Endothelial cell of umbilical vein (primary cell): Measurements from ENCODE around the gene HACE1. TPM values are rescaled to one million over a fixed set of nuclear protein-coding genes. Genes with fewer than 3 reads are reported as not detected.

Source experiments
- Bru-seq: library from RNA; stranded (reverse); fragments of 400-500 nt; gene quantifications from one replicate; lab custom pipeline; 2021; lab: Mats Ljungman, UMichigan
- BruChase-seq, 2 experiments: library from RNA; stranded (reverse); fragments of 400-500 nt; gene quantifications; one replicate each; lab custom pipeline; 2021; lab: Mats Ljungman, UMichigan
- BruUV-seq: library from RNA; stranded (reverse); fragments of 400-500 nt; replicated peaks from 2 replicates; lab custom pipeline; 2021; lab: Mats Ljungman, UMichigan
- CTCF ChIA-PET: fragments of 300-600, 350-600 bp; sonication (Branson Sonifier 250); formaldehyde crosslinking; loops from one replicate; lab custom pipeline; 2021; ENCODE audit warnings: antibody characterized with exemption, inconsistent platforms; lab: Charles Lee
- POLR2A ChIA-PET: fragments of 300-600, 350-600 bp; sonication (Branson Sonifier 250); formaldehyde crosslinking; loops from one replicate; lab custom pipeline; 2021; ENCODE audit warnings: antibody characterized with exemption, inconsistent platforms; lab: Charles Lee
- DNase-seq: peaks from one replicate; pipeline ENCODE4 v3.0.0-alpha.2; 2011; ENCODE audit warnings: low read depth, low spot score
- FAIRE-seq: peaks from 2 replicates; lab custom pipeline; 2011; peaks lifted over from hg19 to GRCh38; lab: Jason Lieb, UNC
- H2AFZ ChIP-seq: 2 replicates; pipeline ENCODE4 v1.6.0; 2012; ENCODE audit warnings: low read depth, low read length, control low read depth, inconsistent platforms
- H3K27ac ChIP-seq: 2 replicates; pipeline ENCODE4 v1.5.1; 2011; ENCODE audit warnings: low read depth, mild to moderate bottlenecking, control low read depth, low read length, moderate library complexity; ENCODE audit not compliant: insufficient read depth
- H3K27me3 ChIP-seq, 2 experiments: 2 replicates each; pipeline versions ENCODE4 v1.6.0 to v1.6.1; 2011; ENCODE audit warnings: low read length in 2 of 2, mixed read lengths in 1 of 2; ENCODE audit not compliant: control insufficient read depth in 2 of 2, insufficient read depth in 2 of 2
- H3K36me3 ChIP-seq, 2 experiments: 2 replicates in 1 of 2; 3 replicates in 1 of 2; pipeline ENCODE4 v1.5.1; 2011; ENCODE audit warnings: low read length in 2 of 2, mild to moderate bottlenecking in 1 of 2, moderate library complexity in 1 of 2; ENCODE audit not compliant: control insufficient read depth in 2 of 2, insufficient read depth in 2 of 2; ENCODE audit errors: extremely low read depth in 1 of 2
- H3K4me1 ChIP-seq: 3 replicates; pipeline ENCODE4 v1.5.1; 2011; ENCODE audit warnings: mild to moderate bottlenecking, low read length; ENCODE audit not compliant: control insufficient read depth, insufficient read depth; ENCODE audit errors: extremely low read depth
- H3K4me2 ChIP-seq: 2 replicates; pipeline ENCODE4 v1.6.1; 2011; ENCODE audit warnings: low read length, control low read depth, mixed read lengths; ENCODE audit not compliant: insufficient read depth
- H3K4me3 ChIP-seq, 3 experiments: fragments of 200-600 bp in 1 of 3; sonication (generic), shearing (Covaris generic) in 1 of 3; replicated peaks in 1 of 3; 2 replicates each; pipeline ENCODE4 v1.5.1; 2011 to 2016; ENCODE audit warnings: control low read depth in 3 of 3, low read length in 3 of 3, mild to moderate bottlenecking in 2 of 3, inconsistent platforms in 1 of 3, low read depth in 1 of 3, moderate library complexity in 1 of 3; ENCODE audit not compliant: insufficient read depth in 1 of 3
- H3K79me2 ChIP-seq: 2 replicates; pipeline ENCODE4 v1.6.0; 2012; ENCODE audit warnings: low read length, inconsistent platforms; ENCODE audit not compliant: control insufficient read depth, insufficient read depth
- H3K9ac ChIP-seq: replicated peaks from 2 replicates; pipeline ENCODE3; 2011; ENCODE audit warnings: low read length, control low read depth; ENCODE audit not compliant: insufficient read depth; ENCODE audit errors: extremely low read depth
- H3K9me1 ChIP-seq: replicated peaks from 3 replicates; pipeline ENCODE4 v1.6.0; 2011; ENCODE audit warnings: mild to moderate bottlenecking, low read length; ENCODE audit not compliant: control insufficient read depth, insufficient read depth; ENCODE audit errors: extremely low read depth
- H3K9me3 ChIP-seq: replicated peaks from 2 replicates; pipeline ENCODE4 v1.5.1; 2012; ENCODE audit warnings: low read length, inconsistent platforms; ENCODE audit not compliant: control insufficient read depth, insufficient read depth
- H4K20me1 ChIP-seq: replicated peaks from 2 replicates; pipeline ENCODE3; 2011; ENCODE audit warnings: mild to moderate bottlenecking, low read length; ENCODE audit not compliant: control insufficient read depth, insufficient read depth; ENCODE audit errors: extremely low read depth
- GATA2 ChIP-seq: IDR thresholded peaks from 2 replicates; pipeline ENCODE4 v1.7.0; 2011; ENCODE audit warnings: low read depth, mild to moderate bottlenecking, moderate library complexity, mixed read lengths, low read length; ENCODE audit not compliant: insufficient read length, insufficient read depth
- POLR2A ChIP-seq: IDR thresholded peaks from 2 replicates; pipeline ENCODE4 v1.6.1; 2012; ENCODE audit warnings: low read depth, mild to moderate bottlenecking, control low read depth, low read length
- POLR2AphosphoS5 ChIP-seq: IDR thresholded peaks from 2 replicates; pipeline ENCODE4 v1.6.1; 2012; ENCODE audit warnings: low read depth, mild to moderate bottlenecking, control low read depth, low read length, moderate library complexity; ENCODE audit not compliant: insufficient read depth
- dilution Hi-C: fragments of 300-500 bp; cut with MboI; formaldehyde crosslinking; loops from one replicate; pipeline ENCODE4 v1.15.0; 2019; ENCODE audit warnings: low sequenced_read_pairs; ENCODE audit not compliant: extremely low pct_ligation_motif_present
- intact Hi-C: fragments of 100-400 bp; cut with micrococcal nuclease; formaldehyde crosslinking; loops from one replicate; pipeline ENCODE4 v1.10.0; 2022
- long read RNA-seq: library from polyadenylated mRNA; stranded (forward); transcript quantifications from one replicate; pipeline ENCODE4 v2.0.0, GENCODE V29; 2021
- polyA minus RNA-seq, 3 experiments: library from RNA; depleted of rRNA, polyadenylated mRNA; stranded (reverse); fragments of >200 nt; gene quantifications; 1 replicate in 1 of 3; 2 replicates in 2 of 3; pipeline ENCODE4 v1.2.3, GENCODE V29; 2011
- polyA plus RNA-seq, 4 experiments: library from polyadenylated mRNA; depleted of rRNA in 3 of 4; stranded (reverse) in 3 of 4; unstranded in 1 of 4; fragments of >200 nt; gene quantifications; 2 replicates each; pipeline versions ENCODE4 v1.2.1 to v1.2.3, GENCODE V29; 2011 to 2012; ENCODE audit warnings: missing spikeins in 1 of 4
- total RNA-seq: library from RNA; stranded (reverse); gene quantifications from 2 replicates; pipeline ENCODE4 v1.2.3, GENCODE V29; 2021
- TF ChIP-seq, protein P1 (sequence below), 2 donors: IDR thresholded peaks; 1 replicate in 1 of 2; 2 replicates in 1 of 2; pipeline ENCODE4 v1.5.1; 2011; ENCODE audit warnings: low read length in 2 of 2, mild to moderate bottlenecking in 2 of 2, moderate library complexity in 2 of 2, control low read depth in 1 of 2, inconsistent platforms in 1 of 2, low read depth in 1 of 2; ENCODE audit not compliant: insufficient read depth in 1 of 2; ENCODE audit errors: extremely low read depth in 1 of 2

The HACE1 gene, protein sequence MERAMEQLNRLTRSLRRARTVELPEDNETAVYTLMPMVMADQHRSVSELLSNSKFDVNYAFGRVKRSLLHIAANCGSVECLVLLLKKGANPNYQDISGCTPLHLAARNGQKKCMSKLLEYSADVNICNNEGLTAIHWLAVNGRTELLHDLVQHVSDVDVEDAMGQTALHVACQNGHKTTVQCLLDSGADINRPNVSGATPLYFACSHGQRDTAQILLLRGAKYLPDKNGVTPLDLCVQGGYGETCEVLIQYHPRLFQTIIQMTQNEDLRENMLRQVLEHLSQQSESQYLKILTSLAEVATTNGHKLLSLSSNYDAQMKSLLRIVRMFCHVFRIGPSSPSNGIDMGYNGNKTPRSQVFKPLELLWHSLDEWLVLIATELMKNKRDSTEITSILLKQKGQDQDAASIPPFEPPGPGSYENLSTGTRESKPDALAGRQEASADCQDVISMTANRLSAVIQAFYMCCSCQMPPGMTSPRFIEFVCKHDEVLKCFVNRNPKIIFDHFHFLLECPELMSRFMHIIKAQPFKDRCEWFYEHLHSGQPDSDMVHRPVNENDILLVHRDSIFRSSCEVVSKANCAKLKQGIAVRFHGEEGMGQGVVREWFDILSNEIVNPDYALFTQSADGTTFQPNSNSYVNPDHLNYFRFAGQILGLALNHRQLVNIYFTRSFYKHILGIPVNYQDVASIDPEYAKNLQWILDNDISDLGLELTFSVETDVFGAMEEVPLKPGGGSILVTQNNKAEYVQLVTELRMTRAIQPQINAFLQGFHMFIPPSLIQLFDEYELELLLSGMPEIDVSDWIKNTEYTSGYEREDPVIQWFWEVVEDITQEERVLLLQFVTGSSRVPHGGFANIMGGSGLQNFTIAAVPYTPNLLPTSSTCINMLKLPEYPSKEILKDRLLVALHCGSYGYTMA
- total RNA-seq, result 12.8 and 14.8 TPM in 2 replicates
- polyA plus RNA-seq, result 3.6 and 4.9 TPM in 2 replicates
- polyA plus RNA-seq (2011; cell fraction: cytosol; rRNA removed), result 5.5 and 6.1 TPM in 2 replicates
- polyA plus RNA-seq (2011; cell fraction: nucleus; rRNA removed), result 13.9 and 16.9 TPM in 2 replicates
- 8.5 TPM in 2 replicates for polyA plus RNA-seq (2012)
- 31.0 and 35.2 TPM in 2 replicates for polyA minus RNA-seq
- polyA minus RNA-seq (2011; cell fraction: cytosol; rRNA and poly(A)+ RNA removed), result 6.9 TPM
- 41.4 and 47.5 TPM in 2 replicates for polyA minus RNA-seq (2011; cell fraction: nucleus; rRNA and poly(A)+ RNA removed)
- Bru-seq, nascent RNA, result percentile 79 among the genes with signal in this experiment
- percentile 62 among the genes with signal in this experiment for BruChase-seq, experiment 1, labeled RNA remaining after a 6-hour chase
- BruChase-seq, experiment 2, labeled RNA remaining after a 2-hour chase, result percentile 78 among the genes with signal in this experiment
- long read RNA-seq, full-length matches to known transcripts, result 12 of 27 reads
- long read RNA-seq, partial matches to known transcripts, result 3 of 27 reads
- long read RNA-seq, other reads (novel, unspliced or antisense), result 12 of 27 reads

DNA sequence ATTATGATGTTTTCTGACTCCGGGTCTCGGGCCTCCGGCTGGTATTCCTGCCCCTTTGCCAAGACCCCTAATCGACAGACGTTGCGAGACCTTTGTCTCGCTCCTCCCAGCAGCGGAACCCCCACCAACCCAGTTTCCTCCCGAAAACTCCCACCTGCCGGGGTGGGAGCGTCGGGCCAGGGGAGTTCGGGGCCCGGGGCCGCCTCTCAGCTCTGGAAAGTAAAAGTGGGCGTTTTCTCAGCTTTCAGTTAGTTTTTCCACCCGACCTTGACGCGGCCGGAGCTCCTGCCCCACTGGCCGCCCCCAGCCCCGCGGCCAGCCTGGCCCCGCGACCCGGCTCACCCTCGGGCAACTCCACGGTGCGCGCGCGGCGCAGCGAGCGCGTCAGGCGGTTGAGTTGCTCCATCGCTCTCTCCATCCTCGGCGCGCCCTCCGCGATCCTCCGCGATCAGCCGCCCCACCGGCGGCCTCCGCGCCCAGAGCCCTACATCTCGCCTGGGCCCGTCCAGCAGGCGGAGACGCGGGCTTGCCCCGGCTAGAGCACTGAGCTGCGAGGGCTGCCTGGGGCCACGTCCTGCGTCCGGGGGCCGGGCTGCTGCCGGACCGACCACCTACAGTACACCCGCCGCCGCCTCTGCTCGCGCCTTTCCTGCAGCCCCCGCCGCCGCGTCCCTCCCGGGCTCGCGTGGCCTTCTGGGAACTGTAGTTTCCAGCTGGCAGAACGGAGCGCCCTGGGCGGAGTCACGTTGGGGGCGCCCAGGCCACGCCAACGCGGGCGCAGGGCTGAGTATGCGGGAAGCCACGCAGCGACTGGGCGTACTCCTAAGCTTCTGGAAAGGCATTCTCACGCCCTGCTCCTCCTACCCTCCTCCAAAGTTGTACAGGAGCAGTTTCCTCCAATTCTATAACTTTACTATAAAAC is at the start of gene HACE1:
Gene HACE1 (minus strand): TSS at position 695 of the 922 bp plus-strand sequence. CDS start 277 bp downstream, at position 418.
- peak; percentile 93 for DNase-seq
- Histone ChIP-seq H4K20me1 (no peaks in the 10 kb centered on the region), H3K4me1 (peaks cover 8% of the 10 kb centered on the region), H3K9ac (peak within 1 kb of the TSS; percentile 72), H3K9me3 (no peaks in the 10 kb centered on the region), H3K36me3 (no peaks in the 10 kb centered on the region), H3K4me3 (peak within 1 kb of the TSS; percentile 57 to 87 (median 78)), H3K79me2 (peaks cover 11% of the 10 kb centered on the region), H3K4me2 (peak within 1 kb of the TSS; percentile 85), H3K27ac (peak within 1 kb of the TSS; percentile 10), H3K27me3 (no peaks in the 10 kb centered on the region), H3K9me1 (no peaks in the 10 kb centered on the region), H2AFZ (peak within 1 kb of the TSS; percentile 87)
- no TSS peak for BruUV-seq
- FAIRE-seq, result peak; percentile 88
- dilution Hi-C loops, result no loop called here
- peak; percentile 71 for TF ChIP-seq POLR2AphosphoS5
- peak; percentile 49 for TF ChIP-seq POLR2A
- TF ChIP-seq GATA2, result no peak
- TF ChIP-seq, protein P1, sequence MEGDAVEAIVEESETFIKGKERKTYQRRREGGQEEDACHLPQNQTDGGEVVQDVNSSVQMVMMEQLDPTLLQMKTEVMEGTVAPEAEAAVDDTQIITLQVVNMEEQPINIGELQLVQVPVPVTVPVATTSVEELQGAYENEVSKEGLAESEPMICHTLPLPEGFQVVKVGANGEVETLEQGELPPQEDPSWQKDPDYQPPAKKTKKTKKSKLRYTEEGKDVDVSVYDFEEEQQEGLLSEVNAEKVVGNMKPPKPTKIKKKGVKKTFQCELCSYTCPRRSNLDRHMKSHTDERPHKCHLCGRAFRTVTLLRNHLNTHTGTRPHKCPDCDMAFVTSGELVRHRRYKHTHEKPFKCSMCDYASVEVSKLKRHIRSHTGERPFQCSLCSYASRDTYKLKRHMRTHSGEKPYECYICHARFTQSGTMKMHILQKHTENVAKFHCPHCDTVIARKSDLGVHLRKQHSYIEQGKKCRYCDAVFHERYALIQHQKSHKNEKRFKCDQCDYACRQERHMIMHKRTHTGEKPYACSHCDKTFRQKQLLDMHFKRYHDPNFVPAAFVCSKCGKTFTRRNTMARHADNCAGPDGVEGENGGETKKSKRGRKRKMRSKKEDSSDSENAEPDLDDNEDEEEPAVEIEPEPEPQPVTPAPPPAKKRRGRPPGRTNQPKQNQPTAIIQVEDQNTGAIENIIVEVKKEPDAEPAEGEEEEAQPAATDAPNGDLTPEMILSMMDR (IDR thresholded peaks at IDR 0.05; ENCODE audit: extremely low read depth in 1 of 2, insufficient read depth in 1 of 2, low read depth in 1 of 2, low read length in 2 of 2), result peak; percentile 6 to 34
- CTCF ChIA-PET, result interaction anchor here (0.8 to 2.5 kb wide), 7 partner anchors 11 to 332 kb away, joined by 3 to 10 read pairs (median 4); no protein-coding TSS in a partner anchor
- POLR2A ChIA-PET, result interaction anchor here (1.2 kb wide), 1 partner anchor 8 kb away, joined by 3 read pairs; no protein-coding TSS in a partner anchor
- intact Hi-C loops, result loop anchor here (2.0 to 10.0 kb wide), 3 partner anchors 69 to 155 kb away; no protein-coding TSS in a partner anchor
